CD4-positive, alpha-beta T cell treated with Interleukin-1 beta for 1 hour (primary cell): ENCODE data around the gene IGSF1.

Experiments used
- DNase-seq, 2 donors: peaks; one replicate each; pipeline ENCODE4 v3.0.0-alpha.2; 2020 to 2022

IGSF1 gene

GRCh38 chrX:131288738-131289511 lies at the start of gene IGSF1:
TSS of gene IGSF1 (minus strand) at chrX:131289306. CDS start at chrX:131286674, 2,632 bp downstream.
- DNase-seq = no peak

DNA sequence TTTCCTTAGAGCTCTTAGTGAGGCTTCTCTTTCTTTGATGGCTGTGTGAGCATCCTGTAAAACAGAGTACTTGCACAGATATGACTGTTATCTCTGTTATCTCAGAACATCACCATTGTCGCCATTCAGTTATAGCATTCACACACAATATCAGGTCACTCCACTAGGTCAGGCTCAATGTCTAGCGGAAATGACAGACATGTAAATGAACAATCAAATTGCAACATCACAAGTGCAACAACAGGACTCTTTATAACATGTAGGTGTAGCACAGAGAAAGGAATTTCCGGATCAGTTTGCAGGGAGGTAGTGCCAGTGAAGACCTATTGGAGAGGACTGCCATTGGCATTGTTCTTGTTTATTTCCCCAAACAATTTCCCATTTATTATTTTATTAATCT lies 43.2 kb upstream of the IGSF1 start:
- no peak for DNase-seq

DNA sequence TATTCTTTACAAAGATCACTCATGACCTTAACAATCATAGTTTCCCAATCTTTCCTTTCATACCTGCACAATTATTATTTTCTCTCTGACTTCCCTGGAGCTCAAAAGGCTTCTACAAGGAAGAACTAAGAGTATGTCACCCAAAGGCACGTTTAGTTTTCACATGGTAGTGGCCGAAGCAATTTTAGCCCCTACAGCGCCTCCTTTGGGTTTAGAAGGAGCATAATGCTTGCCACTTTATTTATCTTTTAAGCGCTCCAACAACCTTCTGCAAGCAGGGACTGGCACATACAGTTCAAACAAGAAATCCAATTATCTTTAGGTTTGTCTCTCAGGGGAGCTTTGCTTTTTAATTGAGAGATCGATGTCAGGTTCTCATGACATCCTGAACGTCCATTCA lies 42.0 kb upstream of the IGSF1 start:
- no peak for DNase-seq

- no peak for DNase-seq
Measured at GRCh38 chrX:131330735-131331134, 41.6 kb upstream of the IGSF1 start.

DNA sequence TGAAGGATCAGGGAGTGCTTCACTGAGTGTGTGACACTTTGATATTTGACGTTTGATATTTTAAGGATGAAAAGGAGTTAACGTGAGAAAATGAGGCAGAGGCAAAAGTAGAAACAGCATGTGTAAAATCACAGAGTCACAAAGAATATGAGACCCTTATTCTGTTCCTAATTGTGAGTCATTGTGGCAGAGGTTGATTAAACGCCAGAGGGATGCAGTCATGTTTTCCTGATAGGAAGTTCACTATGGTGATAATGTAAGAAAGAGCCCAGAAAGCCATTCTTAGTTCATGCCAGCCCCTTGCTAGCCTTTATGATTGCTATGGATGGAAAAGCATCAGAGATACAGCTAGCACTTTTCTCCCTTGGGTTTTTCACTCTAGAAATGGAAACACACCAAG lies 33.5 kb upstream of the IGSF1 start:
- DNase-seq = no peak

DNA sequence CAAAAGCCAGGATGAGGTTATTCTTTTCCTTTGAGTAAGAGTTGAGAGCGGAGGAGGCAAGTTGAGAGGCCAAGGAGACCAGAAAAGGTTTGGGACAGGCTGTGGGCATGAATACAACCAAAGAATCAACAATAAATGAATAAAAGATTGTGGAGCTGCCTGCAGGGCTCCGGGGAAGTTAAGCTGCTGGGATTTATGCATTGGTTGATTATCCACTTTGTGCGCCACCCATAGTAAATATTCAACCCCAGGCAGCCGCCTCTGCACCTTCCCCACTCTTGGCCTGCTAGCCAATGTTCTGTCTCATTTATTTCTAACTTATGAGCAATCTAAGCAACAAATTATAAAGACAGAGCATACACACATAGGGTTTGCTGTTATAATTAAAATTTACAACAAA lies 28.2 kb upstream of the IGSF1 start:
- no peak for DNase-seq

- DNase-seq = no peak
Measured at GRCh38 chrX:131316260-131316659, 27.2 kb upstream of the IGSF1 start.

DNA sequence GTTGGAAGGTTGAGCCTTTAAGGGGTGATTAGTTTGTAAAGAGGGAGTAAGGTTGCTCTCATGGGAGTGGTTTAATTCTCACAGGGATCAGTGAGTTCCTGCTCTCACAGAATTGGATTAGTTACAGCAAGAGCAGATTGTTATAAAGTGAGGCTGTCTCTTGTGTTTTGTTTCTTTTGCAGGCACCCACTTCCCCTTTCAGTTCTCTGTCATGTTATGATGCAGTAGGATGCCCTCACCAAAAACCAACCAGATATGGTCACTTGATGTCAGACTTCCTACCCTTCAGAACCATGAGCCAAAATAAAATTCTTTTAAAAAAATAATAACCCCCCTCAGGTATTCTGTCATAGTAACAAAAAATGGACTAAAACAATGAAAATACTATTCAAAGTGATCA lies 19.9 kb upstream of the IGSF1 start:
- no peak for DNase-seq

- no peak for DNase-seq
Measured at GRCh38 chrX:131306601-131307000, 17.5 kb upstream of the IGSF1 start.

DNA sequence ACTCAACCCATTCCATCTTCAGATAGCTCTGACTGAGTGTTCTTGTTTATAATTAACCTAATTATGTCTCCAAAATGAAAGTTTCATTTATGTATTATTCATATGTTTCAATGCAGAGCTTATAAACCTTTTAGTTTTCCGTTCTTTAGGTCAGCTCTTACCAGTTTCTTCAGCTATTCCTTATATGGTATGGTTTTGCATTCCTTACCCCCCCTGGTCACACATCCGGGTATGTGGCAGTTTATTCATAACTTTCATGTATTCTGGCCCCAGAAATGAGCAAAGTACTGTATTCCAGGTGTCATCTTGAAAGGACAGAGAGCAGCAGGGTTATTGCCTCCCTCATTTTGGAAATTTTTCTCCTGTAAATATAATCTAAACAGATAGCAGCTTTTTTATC lies 16.8 kb upstream of the IGSF1 start:
- DNase-seq = no peak

- no peak for DNase-seq
Measured at GRCh38 chrX:131302701-131303100, 13.6 kb upstream of the IGSF1 start.

DNA sequence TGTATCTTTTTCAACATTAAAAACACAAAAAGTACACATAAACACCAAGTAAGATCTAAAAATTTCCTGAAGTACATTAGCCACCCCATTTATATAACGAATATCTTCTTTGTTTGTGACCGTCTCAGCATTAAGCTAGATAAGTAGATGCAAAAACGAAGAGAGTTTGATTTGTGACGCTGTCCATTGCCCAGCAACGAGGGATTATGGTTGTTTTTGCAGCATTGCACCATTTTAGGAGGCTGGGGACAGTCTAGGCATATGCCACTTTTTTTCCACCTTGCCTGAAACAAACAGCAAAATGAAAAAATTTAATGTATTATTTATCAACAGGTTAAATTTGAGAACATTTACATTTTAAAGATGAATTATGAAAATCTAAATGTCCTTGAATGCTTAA lies 12.0 kb upstream of the IGSF1 start:
- no peak for DNase-seq

DNA sequence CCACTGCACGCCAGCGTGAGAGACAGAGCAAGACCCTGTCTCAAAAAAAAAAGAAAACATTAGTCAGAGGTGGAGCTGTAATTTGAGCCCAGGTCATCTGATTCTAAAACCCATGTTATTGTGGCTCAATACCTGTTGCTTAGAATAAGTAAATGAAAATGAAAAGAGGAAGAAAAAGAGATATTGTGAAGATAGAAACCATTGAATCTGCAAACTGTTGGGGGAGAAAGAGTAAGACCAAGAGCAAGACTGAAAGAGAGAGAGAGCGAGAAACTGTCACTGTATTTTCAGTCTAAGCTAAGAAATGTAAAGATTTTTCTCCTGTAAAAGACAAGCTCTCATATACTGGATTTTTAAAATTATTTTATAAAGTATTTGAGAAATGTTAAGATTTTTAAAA lies 9.7 kb upstream of the IGSF1 start:
- DNase-seq = no peak

DNA sequence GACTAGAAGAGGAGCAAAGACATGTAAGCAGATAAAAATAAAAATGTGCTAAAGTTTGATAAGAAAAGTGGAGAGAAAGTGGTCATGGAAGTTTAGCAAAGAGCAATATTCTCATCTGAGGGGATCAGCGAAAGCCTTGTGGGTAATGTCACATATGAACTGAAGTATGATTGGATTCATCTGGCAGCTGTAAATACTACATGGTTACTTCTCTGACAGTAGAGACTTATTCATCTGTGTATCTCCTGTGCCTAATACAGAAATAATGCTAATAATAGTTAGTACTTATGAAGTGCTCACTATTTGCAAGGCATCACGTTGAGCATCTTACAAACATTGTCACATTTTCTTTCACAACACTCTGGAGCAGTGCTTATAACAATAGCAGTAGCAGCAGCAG lies 8.9 kb upstream of the IGSF1 start:
- no peak for DNase-seq

DNA sequence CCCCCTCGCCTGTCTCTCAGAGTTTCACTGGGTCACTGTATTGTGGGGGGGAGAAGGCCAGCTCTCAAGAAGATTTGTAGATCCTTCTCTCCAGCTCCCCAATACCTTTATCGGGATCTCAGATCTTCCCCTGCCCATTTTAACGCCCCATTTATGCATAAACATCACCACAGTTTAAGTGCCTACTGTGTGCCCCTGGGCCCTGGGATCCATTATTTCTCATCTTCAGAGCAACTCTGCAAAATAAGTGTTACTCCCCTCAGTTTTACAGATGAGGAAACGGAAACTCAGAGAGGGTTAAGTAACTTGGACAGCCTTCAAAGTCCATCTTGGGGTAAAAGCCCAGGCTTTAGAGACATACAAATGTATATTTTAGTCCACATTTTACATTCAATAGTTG lies 421 bp upstream of the IGSF1 start:
- no peak for DNase-seq

GRCh38 chrX:131288188-131288587 lies 918 bp downstream of the IGSF1 start:
- no peak for DNase-seq

- DNase-seq = no peak
Measured at GRCh38 chrX:131287560-131288179, 1.4 kb downstream of the IGSF1 start.

- no peak for DNase-seq
Measured at GRCh38 chrX:131279617-131280016, 9.5 kb downstream of the IGSF1 start.

DNA sequence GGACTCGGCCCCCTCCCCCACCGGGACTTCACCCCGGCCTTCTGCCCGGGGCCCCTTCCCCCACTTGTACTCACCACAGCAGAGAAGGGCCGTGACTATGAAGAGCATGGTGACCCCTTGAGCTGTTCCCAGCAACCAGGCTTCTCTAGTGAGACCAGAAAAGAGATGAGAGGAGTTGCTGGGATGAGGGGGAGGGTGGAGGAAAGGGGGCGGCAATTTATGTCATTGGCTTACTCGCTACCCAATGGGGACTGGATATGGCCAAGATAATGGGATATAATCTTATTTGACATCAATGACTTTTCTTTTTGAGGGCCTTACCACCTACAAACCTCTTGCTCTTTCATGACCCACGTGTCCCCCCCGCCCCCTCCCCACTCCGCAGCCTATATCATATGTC lies 9.9 kb downstream of the IGSF1 start:
- no peak for DNase-seq

GRCh38 chrX:131277543-131278136 lies 11.5 kb downstream of the IGSF1 start:
- DNase-seq = no peak

GRCh38 chrX:131273011-131273410 lies 16.1 kb downstream of the IGSF1 start:
- DNase-seq = no peak

DNA sequence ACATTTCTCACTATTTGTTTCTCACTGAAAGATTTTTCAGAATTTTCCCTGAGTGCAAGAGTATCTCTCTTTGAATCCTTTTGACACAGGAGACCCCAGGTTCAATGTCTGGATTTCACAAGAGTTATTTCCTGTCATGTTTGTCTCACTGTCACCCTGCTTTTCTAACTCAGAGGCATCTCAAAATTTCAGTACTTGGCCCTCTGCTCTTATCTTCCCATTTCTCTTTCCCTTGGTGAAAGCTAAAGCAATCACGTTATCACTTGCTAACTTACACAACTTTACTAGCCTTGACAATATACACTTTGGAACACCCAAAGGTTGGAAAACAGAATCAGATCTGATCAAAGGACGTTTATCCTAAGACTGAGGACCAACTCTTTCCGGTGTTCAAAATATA lies 17.3 kb downstream of the IGSF1 start:
- DNase-seq = no peak

DNA sequence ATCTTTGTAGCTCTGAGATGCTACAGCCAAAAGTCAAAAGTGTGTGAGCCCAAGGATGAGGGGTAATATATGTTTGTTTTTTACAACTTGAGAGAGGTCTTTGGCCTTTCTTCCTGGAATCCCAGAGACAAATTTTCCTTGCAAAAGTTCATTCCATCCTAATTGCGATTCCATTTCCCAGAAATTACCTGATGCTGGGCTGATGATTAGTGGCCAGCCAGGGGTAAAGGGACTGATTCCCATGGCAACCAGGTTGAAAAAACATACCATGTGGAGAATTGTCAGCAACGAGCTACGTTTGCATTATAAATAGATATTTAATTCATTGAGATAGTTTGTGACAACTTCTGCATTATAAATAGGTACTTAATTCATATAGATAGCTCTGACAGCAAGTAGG lies 17.8 kb downstream of the IGSF1 start:
- DNase-seq = no peak

- DNase-seq = no peak
Measured at GRCh38 chrX:131270080-131270479, 19.0 kb downstream of the IGSF1 start.

DNA sequence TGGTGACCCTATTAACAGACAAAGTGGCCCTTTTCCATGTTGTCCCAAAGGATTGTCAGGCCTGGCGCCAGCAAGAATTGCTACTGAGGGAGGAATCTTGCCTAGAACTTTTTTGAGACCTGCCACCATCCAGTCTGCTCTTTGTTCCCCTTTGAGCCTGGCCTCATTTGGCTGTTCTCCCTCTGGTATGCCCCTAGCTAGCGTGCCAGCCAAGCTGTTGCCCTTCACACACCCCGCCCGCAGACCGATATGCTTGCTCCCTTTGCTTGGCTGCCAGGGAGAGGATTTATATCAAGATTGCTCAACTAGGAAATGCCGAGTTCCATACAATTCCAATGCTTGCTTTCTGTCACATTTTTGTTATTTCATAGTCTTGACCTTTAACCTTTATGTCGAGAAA lies 24.4 kb downstream of the IGSF1 start:
- DNase-seq = no peak
